Activated naive CD8-positive, alpha-beta T cell treated with anti-CD3 and anti-CD28 coated beads for 36 hours (primary cell): ENCODE data around the gene PRKN. TPM values are rescaled to one million over a fixed set of nuclear protein-coding genes. Genes with fewer than 3 reads are reported as not detected.
"Not testable (repeated sequence)": the region's sequence is repeated elsewhere in the genome, so short reads cannot be mapped to it uniquely, and the experiment has no call there.

Experiments used
- DNase-seq: peaks from one replicate; pipeline ENCODE4 v3.0.0; 2021
- H3K27ac Mint-ChIP-seq: one replicate; pipeline ENCODE4 v1.8.0; 2022; ENCODE audit warnings: mild to moderate bottlenecking, moderate library complexity, mixed read lengths
- H3K27me3 Mint-ChIP-seq: one replicate; pipeline ENCODE4 v1.8.0; 2022; ENCODE audit warnings: mild to moderate bottlenecking, mixed read lengths
- H3K36me3 Mint-ChIP-seq: one replicate; pipeline ENCODE4 v1.8.0; 2021; ENCODE audit warnings: mild to moderate bottlenecking, mixed read lengths
- H3K4me1 Mint-ChIP-seq: one replicate; pipeline ENCODE4 v1.8.0; 2021; ENCODE audit warnings: mixed read lengths
- H3K4me3 Mint-ChIP-seq: one replicate; pipeline ENCODE4 v1.8.0; 2022; ENCODE audit warnings: mild to moderate bottlenecking, moderate library complexity, mixed read lengths
- H3K9me3 Mint-ChIP-seq: one replicate; pipeline ENCODE4 v1.8.0; 2022; ENCODE audit warnings: mixed read lengths
- total RNA-seq, 2 experiments: library from RNA; stranded (reverse); gene quantifications; one replicate each; pipeline ENCODE4 v1.2.3, GENCODE V29; 2021

PRKN gene
- total RNA-seq, 2 experiments from 2014 or later = 0.26 to 0.52 TPM

GRCh38 chr6:161903584-161904212, 823.9 kb downstream of the PRKN start:
- no peak overlapping the region for H3K27ac Mint-ChIP-seq
- H3K27me3 Mint-ChIP-seq = no peaks in the 10 kb centered on the region
- no peaks in the 10 kb centered on the region for H3K36me3 Mint-ChIP-seq
- DNase-seq = no peak
- H3K4me3 Mint-ChIP-seq = no peak overlapping the region
- no peaks in the 10 kb centered on the region for H3K9me3 Mint-ChIP-seq
- no peaks in the 10 kb centered on the region for H3K4me1 Mint-ChIP-seq

- Mint-ChIP-seq H3K27ac (no peak overlapping the region), H3K4me3 (no peak overlapping the region), H3K36me3 (no peaks in the 10 kb centered on the region), H3K27me3 (no peaks in the 10 kb centered on the region), H3K4me1 (no peaks in the 10 kb centered on the region), H3K9me3 (no peaks in the 10 kb centered on the region)
- no peak for DNase-seq
Observed at GRCh38 chr6:161901740-161902426, 825.7 kb downstream of the PRKN start.

GRCh38 chr6:161894436-161894835, 833.1 kb downstream of the PRKN start:
- DNase-seq = no peak
- Mint-ChIP-seq H3K4me1 (no peaks in the 10 kb centered on the region), H3K27ac (no peak overlapping the region), H3K36me3 (no peaks in the 10 kb centered on the region), H3K4me3 (no peak overlapping the region), H3K27me3 (no peaks in the 10 kb centered on the region), H3K9me3 (no peaks in the 10 kb centered on the region)

- no peak for DNase-seq
- Mint-ChIP-seq H3K27me3 (no peaks in the 10 kb centered on the region), H3K9me3 (no peaks in the 10 kb centered on the region), H3K27ac (no peak overlapping the region), H3K4me1 (no peaks in the 10 kb centered on the region), H3K4me3 (no peak overlapping the region), H3K36me3 (no peaks in the 10 kb centered on the region)
Observed at GRCh38 chr6:161891542-161891941, 836.0 kb downstream of the PRKN start.

GRCh38 chr6:161890832-161891297, 836.7 kb downstream of the PRKN start:
- Mint-ChIP-seq H3K4me1 (no peaks in the 10 kb centered on the region), H3K27ac (no peak overlapping the region), H3K4me3 (no peak overlapping the region), H3K27me3 (no peaks in the 10 kb centered on the region), H3K36me3 (no peaks in the 10 kb centered on the region), H3K9me3 (no peaks in the 10 kb centered on the region)
- no peak for DNase-seq

GRCh38 chr6:161890133-161890831, 837.3 kb downstream of the PRKN start:
- no peaks in the 10 kb centered on the region for H3K9me3 Mint-ChIP-seq
- no peaks in the 10 kb centered on the region for H3K4me1 Mint-ChIP-seq
- H3K4me3 Mint-ChIP-seq = no peak overlapping the region
- no peaks in the 10 kb centered on the region for H3K36me3 Mint-ChIP-seq
- DNase-seq = no peak
- no peaks in the 10 kb centered on the region for H3K27me3 Mint-ChIP-seq
- H3K27ac Mint-ChIP-seq = no peak overlapping the region

GRCh38 chr6:161889324-161889723, 838.2 kb downstream of the PRKN start:
- H3K4me1 Mint-ChIP-seq = no peaks in the 10 kb centered on the region
- no peaks in the 10 kb centered on the region for H3K36me3 Mint-ChIP-seq
- no peak overlapping the region for H3K27ac Mint-ChIP-seq
- H3K27me3 Mint-ChIP-seq = no peaks in the 10 kb centered on the region
- no peak overlapping the region for H3K4me3 Mint-ChIP-seq
- no peak for DNase-seq
- no peaks in the 10 kb centered on the region for H3K9me3 Mint-ChIP-seq

- not testable (repeated sequence) for H3K27me3 Mint-ChIP-seq, H3K4me1 Mint-ChIP-seq, H3K4me3 Mint-ChIP-seq, H3K36me3 Mint-ChIP-seq, H3K9me3 Mint-ChIP-seq, H3K27ac Mint-ChIP-seq, DNase-seq
Observed at GRCh38 chr6:161886545-161886944, 841.0 kb downstream of the PRKN start.

GRCh38 chr6:161884782-161885181, 842.8 kb downstream of the PRKN start:
- H3K4me1 Mint-ChIP-seq = no peaks in the 10 kb centered on the region
- H3K27me3 Mint-ChIP-seq = no peaks in the 10 kb centered on the region
- H3K36me3 Mint-ChIP-seq = no peaks in the 10 kb centered on the region
- DNase-seq = no peak
- H3K4me3 Mint-ChIP-seq = no peak overlapping the region
- no peaks in the 10 kb centered on the region for H3K9me3 Mint-ChIP-seq
- H3K27ac Mint-ChIP-seq = no peak overlapping the region

- H3K9me3 Mint-ChIP-seq = no peaks in the 10 kb centered on the region
- H3K27ac Mint-ChIP-seq = no peak overlapping the region
- DNase-seq = no peak
- no peaks in the 10 kb centered on the region for H3K4me1 Mint-ChIP-seq
- H3K36me3 Mint-ChIP-seq = no peaks in the 10 kb centered on the region
- no peak overlapping the region for H3K4me3 Mint-ChIP-seq
- H3K27me3 Mint-ChIP-seq = no peaks in the 10 kb centered on the region
Observed at GRCh38 chr6:161882196-161882765, 845.3 kb downstream of the PRKN start.

- DNase-seq = no peak
- Mint-ChIP-seq H3K4me1 (no peaks in the 10 kb centered on the region), H3K4me3 (no peak overlapping the region), H3K36me3 (no peaks in the 10 kb centered on the region), H3K27ac (no peak overlapping the region), H3K27me3 (no peaks in the 10 kb centered on the region), H3K9me3 (no peaks in the 10 kb centered on the region)
Observed at GRCh38 chr6:161880056-161880455, 847.5 kb downstream of the PRKN start.

- DNase-seq = no peak
- no peaks in the 10 kb centered on the region for H3K27me3 Mint-ChIP-seq
- no peaks in the 10 kb centered on the region for H3K36me3 Mint-ChIP-seq
- H3K4me1 Mint-ChIP-seq = no peaks in the 10 kb centered on the region
- H3K4me3 Mint-ChIP-seq = no peak overlapping the region
- H3K9me3 Mint-ChIP-seq = no peaks in the 10 kb centered on the region
- no peak overlapping the region for H3K27ac Mint-ChIP-seq
Observed at GRCh38 chr6:161876231-161876630, 851.3 kb downstream of the PRKN start.

GRCh38 chr6:161870236-161870901, 857.2 kb downstream of the PRKN start:
- no peaks in the 10 kb centered on the region for H3K27me3 Mint-ChIP-seq
- no peaks in the 10 kb centered on the region for H3K9me3 Mint-ChIP-seq
- H3K4me3 Mint-ChIP-seq = no peak overlapping the region
- H3K27ac Mint-ChIP-seq = no peak overlapping the region
- no peaks in the 10 kb centered on the region for H3K36me3 Mint-ChIP-seq
- DNase-seq = no peak
- no peaks in the 10 kb centered on the region for H3K4me1 Mint-ChIP-seq

GRCh38 chr6:161869491-161869890, 858.1 kb downstream of the PRKN start:
- no peak overlapping the region for H3K4me3 Mint-ChIP-seq
- no peaks in the 10 kb centered on the region for H3K4me1 Mint-ChIP-seq
- H3K27me3 Mint-ChIP-seq = no peaks in the 10 kb centered on the region

GRCh38 chr6:161866570-161866969, 861.0 kb downstream of the PRKN start:
- Mint-ChIP-seq H3K36me3 (no peaks in the 10 kb centered on the region), H3K9me3 (no peaks in the 10 kb centered on the region), H3K4me1 (no peaks in the 10 kb centered on the region), H3K27ac (no peak overlapping the region), H3K4me3 (no peak overlapping the region), H3K27me3 (no peaks in the 10 kb centered on the region)
- no peak for DNase-seq

More at GRCh38 chr6:161869491-161869890, 858.1 kb downstream of the PRKN start:
- Mint-ChIP-seq H3K27ac (no peak overlapping the region), H3K36me3 (no peaks in the 10 kb centered on the region), H3K9me3 (no peaks in the 10 kb centered on the region)
- DNase-seq = no peak
